ENCODE results near the gene ATP1B1.

Gene ATP1B1

GRCh38 chr1:169094897-169095569, 11.5 kb upstream of the ATP1B1 start:
- DNase-seq (ENCODE audit: low spot score) = no peak

- no peak for DNase-seq (ENCODE audit: low spot score)
These were observed 8.1 kb upstream of the ATP1B1 start for GRCh38 chr1:169098380-169098779.

- DNase-seq (ENCODE audit: low spot score) = no peak
These were observed 6.9 kb upstream of the ATP1B1 start for GRCh38 chr1:169099561-169099960.

GRCh38 chr1:169100208-169100607, 6.3 kb upstream of the ATP1B1 start:
- no peak for DNase-seq (ENCODE audit: low spot score)

DNA sequence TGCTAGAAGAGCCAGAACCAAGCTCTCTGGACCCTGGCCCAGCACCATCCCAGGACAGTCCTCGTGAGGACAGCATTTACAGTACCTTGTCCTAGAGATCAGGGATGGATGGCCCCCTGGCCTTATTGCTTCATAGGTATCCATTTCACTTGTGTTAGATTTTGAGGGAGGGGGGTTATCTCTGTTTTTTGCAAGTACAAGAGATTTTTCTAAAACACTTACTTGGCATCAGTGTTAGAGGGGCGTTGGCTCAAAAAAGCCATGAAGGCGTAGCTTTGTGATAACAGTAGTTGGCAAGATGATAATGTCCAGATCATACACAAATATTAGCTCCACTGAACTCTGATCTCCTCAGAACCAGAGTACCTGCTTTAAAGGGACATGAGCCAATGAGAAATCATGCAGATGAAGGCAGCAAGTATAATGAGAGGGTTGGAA, 5.8 kb upstream of the ATP1B1 start:
- no peak for DNase-seq (ENCODE audit: low spot score)

- DNase-seq (ENCODE audit: low spot score) = peak; percentile 30
These were observed 3.9 kb upstream of the ATP1B1 start for GRCh38 chr1:169102567-169102966.

- no peak for DNase-seq (ENCODE audit: low spot score)
These were observed 3.5 kb upstream of the ATP1B1 start for GRCh38 chr1:169103002-169103401.

- no peak for DNase-seq (ENCODE audit: low spot score)
These were observed 3.0 kb upstream of the ATP1B1 start for GRCh38 chr1:169103480-169103893.

DNA sequence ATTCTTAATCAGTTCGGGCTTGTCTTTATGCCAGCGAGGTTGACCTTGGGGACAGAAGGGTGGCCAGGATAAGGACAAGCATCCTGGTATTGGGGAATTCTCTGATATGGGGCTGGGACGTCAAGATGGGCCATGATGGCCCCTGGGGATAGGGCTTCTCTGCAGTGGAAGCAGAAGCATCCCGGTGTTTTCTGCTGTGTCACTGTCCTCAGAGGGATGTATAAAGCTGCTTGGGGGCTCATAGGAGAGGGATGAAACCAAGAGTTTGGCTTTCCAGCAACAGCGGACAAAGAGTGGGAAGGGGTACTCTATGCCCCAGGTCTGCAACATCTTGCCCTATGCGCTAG, 1.4 kb upstream of the ATP1B1 start:
- DNase-seq (ENCODE audit: low spot score) = no peak

DNA sequence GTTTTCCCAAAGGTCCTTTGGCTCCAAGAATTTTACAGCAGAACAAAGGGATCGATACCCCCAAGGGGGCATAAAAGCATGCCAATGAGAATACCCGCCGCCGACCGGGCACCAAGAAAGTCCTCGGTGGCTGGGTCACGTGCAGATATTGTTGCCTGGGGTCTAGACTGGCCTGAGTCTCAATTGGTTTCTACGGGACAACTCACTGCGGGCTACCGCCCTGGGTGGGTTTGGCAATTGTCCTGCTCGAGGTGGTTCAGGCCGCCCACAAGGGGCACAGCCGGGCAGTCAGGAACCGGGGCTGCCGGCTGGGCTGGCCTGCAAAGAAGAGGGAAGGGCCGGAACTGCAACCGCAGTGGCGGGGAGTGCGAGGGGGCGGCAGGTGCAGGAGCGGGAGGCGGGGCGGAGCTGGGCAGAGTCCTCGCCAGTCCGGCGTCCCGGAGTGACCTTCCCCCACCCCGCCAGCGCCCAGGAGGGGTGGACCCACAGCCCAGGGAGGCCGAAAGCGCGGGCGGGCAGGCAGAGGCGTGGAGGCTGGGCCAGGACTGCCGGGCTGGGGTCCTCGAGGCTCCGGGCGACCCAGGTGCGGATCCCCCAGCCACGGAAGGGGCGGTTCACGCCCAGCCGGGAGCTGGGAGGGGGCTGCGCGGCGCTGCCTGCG, 926 bp upstream of the ATP1B1 start:
- peak; percentile 81 for DNase-seq (ENCODE audit: low spot score)

- no peak for DNase-seq (ENCODE audit: low spot score)
These were observed 572 bp downstream of the ATP1B1 start for GRCh38 chr1:169106921-169107602.

DNA sequence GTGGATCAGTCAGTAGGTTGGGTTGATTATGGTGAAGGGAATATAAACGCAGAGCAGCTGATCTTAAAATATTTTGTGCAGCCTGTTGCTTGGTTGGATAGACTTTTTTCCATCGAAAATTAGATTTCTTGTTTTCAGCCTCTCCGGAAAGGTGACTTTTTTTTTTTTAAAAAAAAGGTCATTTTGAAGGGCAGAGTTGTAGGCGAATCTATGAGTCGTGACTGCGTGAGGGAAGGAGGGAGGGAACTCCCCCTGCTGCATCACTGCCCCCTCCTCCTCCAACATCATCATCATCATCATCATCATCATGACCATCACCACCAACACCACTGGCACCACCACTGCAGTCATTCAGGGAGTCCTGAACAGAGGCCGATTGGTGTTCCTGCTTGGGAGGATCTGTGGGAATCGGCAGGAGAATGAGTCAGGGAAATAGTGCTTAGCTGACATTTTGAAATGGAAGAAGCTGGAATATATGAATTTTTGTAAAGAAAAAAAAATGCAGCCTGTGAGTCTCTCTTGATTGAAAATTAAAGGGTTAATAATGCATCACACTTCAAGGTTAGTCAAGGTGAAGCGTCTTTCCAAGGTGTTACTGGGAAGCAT, 1.2 kb downstream of the ATP1B1 start:
- DNase-seq (ENCODE audit: low spot score) = no peak

DNA sequence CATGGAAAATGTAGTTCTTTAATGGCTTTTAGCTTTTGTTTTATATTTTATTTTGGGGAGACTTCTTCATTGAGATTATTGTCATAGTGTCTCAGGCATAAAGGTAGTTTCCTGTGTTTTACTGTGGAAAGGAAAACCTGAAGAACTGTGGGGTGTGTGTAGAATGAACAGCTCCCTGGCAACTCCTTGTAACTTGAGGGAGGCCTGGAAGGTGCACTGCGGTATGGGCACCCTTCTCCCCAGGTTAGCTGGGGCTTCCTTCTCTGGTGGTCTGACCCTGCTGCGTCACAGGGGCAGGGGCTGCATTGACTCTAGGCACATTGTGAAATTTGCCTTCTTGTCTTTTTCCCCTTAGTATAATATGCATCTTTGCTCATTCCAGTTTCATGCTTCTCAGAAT, 1.7 kb downstream of the ATP1B1 start:
- no peak for DNase-seq (ENCODE audit: low spot score)

DNA sequence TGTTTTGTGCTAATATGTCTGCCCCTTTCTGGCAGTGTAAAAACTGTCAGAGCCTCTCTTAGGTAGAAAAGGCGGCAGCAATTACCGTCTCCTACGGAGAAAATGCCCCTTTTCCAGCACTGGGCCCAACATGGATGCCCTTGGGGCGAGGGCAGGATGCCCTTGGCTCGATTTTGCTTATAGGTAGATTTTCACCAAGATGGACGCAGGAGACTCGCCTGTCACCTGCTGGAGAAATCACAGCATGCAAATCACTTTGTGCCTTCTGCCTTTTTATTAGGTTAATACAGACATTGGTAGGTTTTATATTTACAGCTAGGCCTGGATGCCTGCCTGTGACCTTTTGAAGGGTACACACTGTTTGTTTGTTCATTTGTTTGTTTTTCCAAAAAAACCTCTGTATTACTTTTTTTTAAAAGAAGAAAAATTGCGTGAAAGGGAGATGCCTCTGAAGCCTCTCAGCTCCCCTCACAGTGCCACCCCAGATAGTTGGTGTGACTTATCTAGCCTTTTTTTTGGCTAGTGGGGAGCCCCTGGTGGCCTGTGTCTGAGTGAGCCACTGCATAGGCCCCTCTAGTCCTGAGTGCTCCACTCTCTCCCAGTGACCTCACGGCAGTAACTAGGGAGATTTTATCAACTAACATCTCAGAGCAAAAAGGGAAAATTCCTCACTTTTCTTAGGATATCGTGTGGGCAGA, 2.5 kb downstream of the ATP1B1 start:
- no peak for DNase-seq (ENCODE audit: low spot score)

DNA sequence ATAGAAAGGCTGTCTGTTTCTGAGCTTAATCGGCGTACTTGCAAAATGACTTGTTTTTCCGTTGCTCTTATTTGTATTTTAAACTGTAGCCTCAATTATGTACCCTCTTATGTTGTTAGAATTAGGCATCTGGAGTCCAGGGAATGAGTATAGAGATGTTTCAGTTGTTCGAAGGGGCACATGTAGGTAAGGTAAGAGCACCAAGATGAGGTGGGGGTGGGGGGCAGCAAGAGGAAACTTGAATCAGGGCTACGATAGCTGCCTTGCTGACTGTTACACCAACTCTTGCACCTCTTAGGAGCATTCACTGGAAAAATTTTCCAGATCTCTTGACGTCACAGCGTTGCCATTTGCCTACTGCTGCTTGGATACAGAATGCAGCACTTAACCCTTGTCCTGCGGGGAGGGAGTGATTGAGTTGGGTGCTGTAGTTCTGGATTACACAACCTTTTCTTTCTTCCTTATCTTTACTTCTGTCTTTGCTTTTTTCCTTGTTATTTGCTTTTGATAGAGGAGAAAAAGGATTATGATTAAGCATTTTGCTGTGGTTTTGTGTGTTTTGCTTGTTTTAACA, 3.2 kb downstream of the ATP1B1 start:
- no peak for DNase-seq (ENCODE audit: low spot score)

DNA sequence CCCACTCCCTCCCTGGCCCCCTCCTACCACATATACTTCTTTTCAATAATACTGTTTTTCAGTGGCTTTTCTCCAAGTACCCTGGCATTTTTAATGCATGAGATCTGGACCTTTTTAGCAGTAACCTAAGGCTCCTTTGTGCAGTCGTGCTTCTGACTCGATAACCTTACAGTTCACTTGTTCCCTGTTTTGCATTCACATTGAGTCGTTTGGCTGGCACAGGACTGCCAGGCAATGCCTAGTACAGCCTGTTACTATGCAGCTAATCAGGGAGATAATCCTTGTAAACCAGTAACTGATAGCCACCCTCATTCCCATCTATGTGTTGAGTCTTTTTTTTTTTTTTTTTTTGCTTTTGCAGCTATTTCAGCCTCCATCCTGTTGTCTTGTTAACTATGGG, 3.7 kb downstream of the ATP1B1 start:
- no peak for DNase-seq (ENCODE audit: low spot score)

DNA sequence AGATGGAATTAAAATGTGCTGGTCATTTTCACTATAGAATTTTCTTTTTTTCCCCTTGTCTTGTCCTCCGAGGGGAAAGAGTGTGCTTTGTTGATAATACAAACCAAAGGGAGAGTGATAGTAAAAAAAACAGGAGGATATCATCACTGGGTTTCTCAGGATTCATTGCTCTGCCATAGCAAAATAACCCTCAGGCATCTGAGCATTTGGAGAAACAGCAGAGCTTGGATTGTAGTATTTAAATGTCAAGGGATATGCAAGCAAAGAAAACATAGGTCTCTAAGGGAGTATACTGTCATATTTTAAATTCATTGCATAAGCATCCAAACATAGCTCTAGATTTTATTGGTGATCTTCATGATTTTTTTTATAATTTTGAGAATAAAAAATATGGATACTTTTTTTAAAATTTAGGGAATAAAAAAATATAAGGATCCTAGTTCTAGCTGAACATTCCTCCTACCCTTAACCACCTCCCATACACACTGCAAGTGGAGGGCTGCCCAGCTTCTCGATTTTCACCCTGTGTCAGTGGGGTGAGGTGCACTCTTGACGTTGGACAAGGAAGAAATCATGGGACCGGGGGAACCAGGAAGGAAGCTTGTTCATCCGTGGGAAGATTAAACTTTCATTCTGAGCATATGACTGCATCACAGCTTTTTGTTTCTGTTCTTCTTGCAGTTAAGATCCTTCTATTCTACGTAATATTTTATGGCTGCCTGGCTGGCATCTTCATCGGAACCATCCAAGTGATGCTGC, 4.4 kb downstream of the ATP1B1 start:
- no peak for DNase-seq (ENCODE audit: low spot score)

GRCh38 chr1:169111472-169111871, 5.0 kb downstream of the ATP1B1 start:
- no peak for DNase-seq (ENCODE audit: low spot score)

GRCh38 chr1:169112241-169112640, 5.8 kb downstream of the ATP1B1 start:
- DNase-seq (ENCODE audit: low spot score) = no peak

GRCh38 chr1:169113613-169114119, 7.2 kb downstream of the ATP1B1 start:
- DNase-seq (ENCODE audit: low spot score) = peak; percentile 76

All from LoVo (cell line).